ENCODE data around the gene GLI1.
"Not testable (repeated sequence)": the region's sequence is repeated elsewhere in the genome, so short reads cannot be mapped to it uniquely, and the experiment has no call there.

GLI1 gene

GRCh38 chr12:57459750-57460467, at the start of gene GLI1:
Gene GLI1 (plus strand): TSS chr12:57459785. CDS start chr12:57463692, 3,907 bp downstream.
- no peaks in the 10 kb centered on the region for H3K27me3 Mint-ChIP-seq
- H3K27ac Mint-ChIP-seq = peak within 1 kb of the TSS; percentile 99
- no peaks in the 10 kb centered on the region for H3K9me3 Mint-ChIP-seq
- peak within 1 kb of the TSS; percentile 85 to 96 for H3K4me3 Mint-ChIP-seq
- peaks cover 56 to 80% of the 10 kb centered on the region in 2 donors for H3K4me1 Mint-ChIP-seq
- H3K36me3 Mint-ChIP-seq = no peaks in the 10 kb centered on the region
- no peak for ATAC-seq (replicated peaks)
- no peak for DNase-seq

- H3K36me3 Mint-ChIP-seq = peaks cover 3 to 4% of the 10 kb centered on the region in 2 donors
- ATAC-seq (replicated peaks) = no peak
- H3K4me1 Mint-ChIP-seq = peaks cover 5 to 25% of the 10 kb centered on the region in 2 donors
- no peaks in the 10 kb centered on the region for H3K27me3 Mint-ChIP-seq
- H3K27ac Mint-ChIP-seq = no peak overlapping the region
- DNase-seq = no peak
- no peaks in the 10 kb centered on the region for H3K9me3 Mint-ChIP-seq
- H3K4me3 Mint-ChIP-seq = no peak overlapping the region
These were observed 49.1 kb upstream of the GLI1 start for GRCh38 chr12:57410534-57410933.

GRCh38 chr12:57414160-57414559, 45.4 kb upstream of the GLI1 start:
- peaks cover 16 to 46% of the 10 kb centered on the region in 2 donors for H3K4me1 Mint-ChIP-seq
- not testable (repeated sequence) for H3K4me3 Mint-ChIP-seq; H3K27me3 Mint-ChIP-seq; DNase-seq; H3K9me3 Mint-ChIP-seq; ATAC-seq (replicated peaks)
- peak overlapping the region; percentile 31 for H3K27ac Mint-ChIP-seq
- peaks cover 10 to 20% of the 10 kb centered on the region in 2 donors for H3K36me3 Mint-ChIP-seq

- H3K4me1 Mint-ChIP-seq = peaks cover 21 to 52% of the 10 kb centered on the region in 2 donors
- no peaks in the 10 kb centered on the region for H3K9me3 Mint-ChIP-seq
- ATAC-seq (replicated peaks) (no peak), DNase-seq (no peak)
- no peak overlapping the region for H3K27ac Mint-ChIP-seq
- peaks cover 14 to 26% of the 10 kb centered on the region in 2 donors for H3K36me3 Mint-ChIP-seq
- no peaks in the 10 kb centered on the region for H3K27me3 Mint-ChIP-seq
- no peak overlapping the region for H3K4me3 Mint-ChIP-seq
These were observed 44.5 kb upstream of the GLI1 start for GRCh38 chr12:57415088-57415487.

- ATAC-seq (replicated peaks) (peak; percentile 31 to 39), DNase-seq (no peak)
- Mint-ChIP-seq H3K36me3 (peaks cover 21 to 30% of the 10 kb centered on the region in 2 donors), H3K27ac (peak overlapping the region; percentile 77), H3K9me3 (no peaks in the 10 kb centered on the region), H3K4me3 (no peak overlapping the region), H3K4me1 (peaks cover 28 to 56% of the 10 kb centered on the region in 2 donors), H3K27me3 (no peaks in the 10 kb centered on the region)
These were observed 43.3 kb upstream of the GLI1 start for GRCh38 chr12:57416039-57416996.

- peaks cover 20 to 40% of the 10 kb centered on the region in 2 donors for H3K36me3 Mint-ChIP-seq
- ATAC-seq (replicated peaks) (no peak), DNase-seq (no peak)
- no peaks in the 10 kb centered on the region for H3K27me3 Mint-ChIP-seq
- H3K27ac Mint-ChIP-seq = no peak overlapping the region
- H3K4me3 Mint-ChIP-seq = no peak overlapping the region
- no peaks in the 10 kb centered on the region for H3K9me3 Mint-ChIP-seq
- H3K4me1 Mint-ChIP-seq = peaks cover 28 to 52% of the 10 kb centered on the region in 2 donors
These were observed 41.3 kb upstream of the GLI1 start for GRCh38 chr12:57418255-57418654.

- ATAC-seq (replicated peaks) = no peak
These were observed 40.1 kb upstream of the GLI1 start for GRCh38 chr12:57419495-57419894.

GRCh38 chr12:57420482-57420881, 39.1 kb upstream of the GLI1 start:
- H3K36me3 Mint-ChIP-seq = peaks cover 21 to 46% of the 10 kb centered on the region in 2 donors
- H3K4me3 Mint-ChIP-seq = no peak overlapping the region
- no peak overlapping the region for H3K27ac Mint-ChIP-seq
- ATAC-seq (replicated peaks) (no peak), DNase-seq (no peak)
- H3K9me3 Mint-ChIP-seq = no peaks in the 10 kb centered on the region
- H3K4me1 Mint-ChIP-seq = peaks cover 25 to 44% of the 10 kb centered on the region in 2 donors
- H3K27me3 Mint-ChIP-seq = no peaks in the 10 kb centered on the region

More at GRCh38 chr12:57419495-57419894, 40.1 kb upstream of the GLI1 start:
- no peaks in the 10 kb centered on the region for H3K27me3 Mint-ChIP-seq
- peaks cover 30 to 50% of the 10 kb centered on the region in 2 donors for H3K4me1 Mint-ChIP-seq
- peaks cover 22 to 43% of the 10 kb centered on the region in 2 donors for H3K36me3 Mint-ChIP-seq
- no peak overlapping the region for H3K4me3 Mint-ChIP-seq
- DNase-seq = no peak
- no peak overlapping the region for H3K27ac Mint-ChIP-seq
- no peaks in the 10 kb centered on the region for H3K9me3 Mint-ChIP-seq

GRCh38 chr12:57426948-57427347, 32.6 kb upstream of the GLI1 start:
- H3K4me1 Mint-ChIP-seq = peaks cover 23 to 43% of the 10 kb centered on the region in 2 donors
- not testable (repeated sequence) for DNase-seq; H3K9me3 Mint-ChIP-seq; H3K27me3 Mint-ChIP-seq; H3K4me3 Mint-ChIP-seq; ATAC-seq (replicated peaks)
- H3K27ac Mint-ChIP-seq = peak overlapping the region; percentile 62
- peaks cover 6 to 39% of the 10 kb centered on the region in 2 donors for H3K36me3 Mint-ChIP-seq

- peak overlapping the region; percentile 97 for H3K27ac Mint-ChIP-seq
These were observed 30.6 kb upstream of the GLI1 start for GRCh38 chr12:57428965-57429364.

GRCh38 chr12:57429473-57430111, 30.0 kb upstream of the GLI1 start:
- Mint-ChIP-seq H3K36me3 (peaks cover 3 to 24% of the 10 kb centered on the region in 2 donors), H3K4me1 (peaks cover 25 to 38% of the 10 kb centered on the region in 2 donors), H3K27ac (peak overlapping the region; percentile 97), H3K4me3 (peak overlapping the region; percentile 89 to 97), H3K9me3 (no peaks in the 10 kb centered on the region), H3K27me3 (no peaks in the 10 kb centered on the region)
- DNase-seq (no peak), ATAC-seq (replicated peaks) (no peak)

More at GRCh38 chr12:57428965-57429364, 30.6 kb upstream of the GLI1 start:
- no peak for DNase-seq
- Mint-ChIP-seq H3K9me3 (no peaks in the 10 kb centered on the region), H3K4me3 (peak overlapping the region; percentile 81 to 89), H3K36me3 (peaks cover 6 to 29% of the 10 kb centered on the region in 2 donors), H3K4me1 (peaks cover 23 to 43% of the 10 kb centered on the region in 2 donors), H3K27me3 (no peaks in the 10 kb centered on the region)
- ATAC-seq (replicated peaks) = no peak

GRCh38 chr12:57430112-57430930, 29.3 kb upstream of the GLI1 start:
- peaks cover 26 to 39% of the 10 kb centered on the region in 2 donors for H3K4me1 Mint-ChIP-seq
- peak overlapping the region; percentile 97 for H3K4me3 Mint-ChIP-seq
- H3K27ac Mint-ChIP-seq = peak overlapping the region; percentile 99
- DNase-seq (peak; percentile 64), ATAC-seq (replicated peaks) (peak; percentile 79 to 82)
- peaks cover 2 to 24% of the 10 kb centered on the region in 2 donors for H3K36me3 Mint-ChIP-seq
- H3K27me3 Mint-ChIP-seq = no peaks in the 10 kb centered on the region
- H3K9me3 Mint-ChIP-seq = no peaks in the 10 kb centered on the region

GRCh38 chr12:57430931-57431566, 28.5 kb upstream of the GLI1 start, which contains the start of gene R3HDM2:
Gene R3HDM2 (minus strand): TSS chr12:57431043. CDS start chr12:57310428, 120,615 bp downstream.
- Mint-ChIP-seq H3K27ac (peak within 1 kb of the TSS; percentile 99), H3K9me3 (no peaks in the 10 kb centered on the region), H3K36me3 (peaks cover 0 to 19% of the 10 kb centered on the region in 2 donors), H3K27me3 (no peaks in the 10 kb centered on the region), H3K4me1 (peaks cover 25 to 38% of the 10 kb centered on the region in 2 donors), H3K4me3 (peak within 1 kb of the TSS; percentile 97)
- DNase-seq = peak; percentile 92
- ATAC-seq (replicated peaks) = peak; percentile 94
